SK-N-MC (cell line): ENCODE results near the gene FBXL4.

Experiments
- DNase-seq: peaks from one replicate; pipeline ENCODE4 v3.0.0-alpha.2; 2011; ENCODE audit warnings: low read depth, low spot score
- H3K27ac ChIP-seq: fragments of 200-600 bp; sonication (generic); 2 replicates; pipeline ENCODE4 v1.5.1; 2016; ENCODE audit warnings: mixed run types
- H3K36me3 ChIP-seq: fragments of 200-600 bp; sonication (generic); 2 replicates; pipeline ENCODE4 v1.6.1; 2017; ENCODE audit warnings: antibody characterized with exemption, low read length, mixed read lengths; ENCODE audit not compliant: insufficient read depth
- H3K4me3 ChIP-seq: fragments of 200-600 bp; sonication (generic); 2 replicates; pipeline ENCODE4 v1.5.1; 2016
- H3K9ac ChIP-seq: fragments of 200-600 bp; sonication (generic); 2 replicates; pipeline ENCODE4 v1.8.0; 2017; ENCODE audit warnings: mixed run types, mixed read lengths; ENCODE audit not compliant: insufficient read length
- H3K9me3 ChIP-seq: fragments of 200-600 bp; sonication (generic); 2 replicates; pipeline ENCODE4 v1.6.1; 2017; ENCODE audit warnings: low read depth, mild to moderate bottlenecking, antibody characterized with exemption, low read length, moderate library complexity, mixed read lengths
- EZH2 ChIP-seq: fragments of 200-600 bp; sonication (generic); IDR thresholded peaks from one replicate; pipeline ENCODE4 v1.6.1; 2017; ENCODE audit warnings: antibody characterized with exemption
- FOXP2 ChIP-seq: optimal IDR thresholded peaks from 2 replicates; pipeline ENCODE3; 2011; ENCODE audit warnings: mild to moderate bottlenecking, moderate library complexity; ENCODE audit not compliant: insufficient read depth; ENCODE audit errors: extremely low read length, control extremely low read depth
- POLR2AphosphoS5 ChIP-seq: IDR thresholded peaks from 2 replicates; pipeline ENCODE4 v1.6.1; 2012; ENCODE audit warnings: mild to moderate bottlenecking, low read depth, low read length, borderline replicate concordance

FBXL4 gene

GRCh38 chr6:98887650-98888049 is 60.1 kb downstream of the FBXL4 start:
- no peak overlapping the region for H3K4me3 ChIP-seq
- no peak overlapping the region for H3K27ac ChIP-seq
- H3K36me3 ChIP-seq = peaks cover 24% of the 10 kb centered on the region
- TF ChIP-seq POLR2AphosphoS5 (no peak), EZH2 (no peak), FOXP2 (no peak)
- no peaks in the 10 kb centered on the region for H3K9me3 ChIP-seq
- no peak for DNase-seq
- H3K9ac ChIP-seq = no peak overlapping the region

DNA sequence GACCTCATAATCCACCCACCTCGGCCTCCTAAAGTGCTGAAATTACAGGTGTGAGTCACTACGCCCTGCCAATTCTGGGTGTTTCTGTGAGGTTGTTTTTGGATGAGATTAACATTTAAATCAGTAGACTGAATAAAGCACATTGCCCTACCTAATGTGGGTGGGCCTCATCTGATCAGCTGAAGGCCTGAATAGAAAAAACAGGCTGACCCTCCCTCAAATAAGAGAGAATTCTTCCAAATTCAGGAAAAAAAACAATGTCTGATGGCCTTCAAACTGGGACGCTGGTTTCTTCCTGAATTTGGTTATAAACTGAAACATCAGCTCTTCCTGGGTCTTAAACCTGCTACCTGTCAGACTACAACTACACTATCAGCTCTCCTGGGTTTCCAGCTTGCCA is 62.4 kb downstream of the FBXL4 start:
- no peak overlapping the region for H3K4me3 ChIP-seq
- TF ChIP-seq FOXP2 = no peak
- no peak for TF ChIP-seq POLR2AphosphoS5
- TF ChIP-seq EZH2 = no peak
- no peak overlapping the region for H3K9ac ChIP-seq
- no peak for DNase-seq
- peaks cover 22% of the 10 kb centered on the region for H3K36me3 ChIP-seq
- no peak overlapping the region for H3K27ac ChIP-seq
- H3K9me3 ChIP-seq = no peaks in the 10 kb centered on the region

DNA sequence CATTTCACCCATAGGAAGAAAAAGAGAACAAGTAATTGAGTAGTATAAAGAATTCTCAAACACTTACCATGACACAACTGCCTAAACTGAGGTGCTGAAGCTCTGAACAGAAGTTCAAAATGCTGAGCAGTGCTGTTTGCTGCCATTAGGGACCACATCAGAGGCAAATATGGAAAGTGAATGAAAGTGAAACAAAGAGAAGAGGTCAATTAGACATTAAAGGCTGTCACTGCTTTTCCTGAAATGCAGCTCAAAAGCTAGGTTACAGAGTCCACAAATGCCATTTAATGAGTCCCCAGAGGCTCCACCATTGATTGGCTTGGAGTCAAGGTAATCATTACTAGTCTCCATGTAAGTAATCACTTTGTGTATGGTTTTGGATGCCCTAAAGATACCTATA is 67.3 kb downstream of the FBXL4 start:
- TF ChIP-seq POLR2AphosphoS5 (no peak), EZH2 (no peak), FOXP2 (no peak)
- no peaks in the 10 kb centered on the region; the same call in none of the 2 replicates for H3K36me3 ChIP-seq

GRCh38 chr6:98877250-98877649 is 70.5 kb downstream of the FBXL4 start:
- no peak for TF ChIP-seq FOXP2
- TF ChIP-seq EZH2 = no peak
- no peak for TF ChIP-seq POLR2AphosphoS5
- H3K9me3 ChIP-seq = 0 out of 2 replicates have a peak, but pooled peaks cover 3% of the 10 kb centered on the region
- no peak overlapping the region for H3K9ac ChIP-seq

More for the DNA sequence above, 67.3 kb downstream of the FBXL4 start:
- no peak overlapping the region for H3K27ac ChIP-seq
- DNase-seq = no peak
- H3K4me3 ChIP-seq = no peak overlapping the region
- no peaks in the 10 kb centered on the region for H3K9me3 ChIP-seq
- H3K9ac ChIP-seq = no peak overlapping the region

DNA sequence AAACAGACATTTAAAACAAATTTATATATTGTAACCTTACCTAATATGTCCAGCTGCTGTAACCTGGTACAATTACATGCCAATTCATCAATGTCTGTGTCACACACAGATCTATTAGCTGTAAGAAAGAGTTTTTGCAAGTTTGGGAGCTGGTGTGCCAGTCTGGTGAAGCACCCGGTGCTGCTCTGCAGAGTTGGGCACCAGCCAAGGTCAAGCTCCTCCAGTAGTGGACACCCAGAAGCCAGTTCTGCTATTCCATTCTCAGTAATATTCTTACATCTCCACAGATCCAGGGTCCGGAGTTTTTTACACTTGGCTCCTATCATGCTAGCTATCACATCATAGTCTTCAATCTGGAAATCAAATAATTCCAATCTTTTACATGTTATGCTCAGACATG is 72.4 kb downstream of the FBXL4 start:
- Histone ChIP-seq H3K9me3 (0 out of 2 replicates have a peak, but pooled peaks cover 3% of the 10 kb centered on the region), H3K4me3 (no peak overlapping the region), H3K36me3 (peaks cover 19% of the 10 kb centered on the region), H3K9ac (no peak overlapping the region), H3K27ac (no peak overlapping the region)
- TF ChIP-seq EZH2 = no peak
- TF ChIP-seq FOXP2 = no peak
- TF ChIP-seq POLR2AphosphoS5 = no peak
- no peak for DNase-seq

More at GRCh38 chr6:98877250-98877649, 70.5 kb downstream of the FBXL4 start:
- H3K36me3 ChIP-seq = peaks cover 5% of the 10 kb centered on the region
- no peak for DNase-seq
- H3K4me3 ChIP-seq = no peak overlapping the region
- H3K27ac ChIP-seq = no peak overlapping the region

DNA sequence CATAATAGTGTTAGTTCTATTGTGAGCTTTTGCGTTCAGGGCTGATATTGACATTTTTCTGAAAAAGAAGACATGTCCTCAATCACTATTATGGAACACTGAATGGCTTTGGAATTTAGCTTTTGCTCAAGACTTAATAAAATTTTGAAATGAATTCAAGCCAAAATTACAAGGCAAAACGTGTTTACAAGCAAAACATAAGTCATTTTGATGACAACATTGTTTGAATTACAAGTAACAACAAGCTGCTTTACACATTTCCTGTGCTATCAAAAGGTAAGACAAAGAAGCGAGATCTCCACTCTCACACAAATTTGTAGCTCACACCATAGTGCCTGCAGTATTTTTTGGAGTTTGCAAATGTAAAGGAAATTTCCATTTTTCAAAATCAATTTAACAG is 75.9 kb downstream of the FBXL4 start:
- TF ChIP-seq FOXP2 (no peak), POLR2AphosphoS5 (no peak), EZH2 (no peak)
- no peak for DNase-seq
- H3K36me3 ChIP-seq = peaks cover 19% of the 10 kb centered on the region

GRCh38 chr6:98871057-98871456 is 76.7 kb downstream of the FBXL4 start:
- no peak for DNase-seq
- Histone ChIP-seq H3K4me3 (no peak overlapping the region), H3K9ac (no peak overlapping the region), H3K27ac (no peak overlapping the region), H3K36me3 (peaks cover 23% of the 10 kb centered on the region), H3K9me3 (0 out of 2 replicates have a peak, but pooled peaks cover 3% of the 10 kb centered on the region)
- TF ChIP-seq EZH2 (no peak), POLR2AphosphoS5 (no peak), FOXP2 (no peak)

More for the DNA sequence above, 75.9 kb downstream of the FBXL4 start:
- Histone ChIP-seq H3K9me3 (0 out of 2 replicates have a peak, but pooled peaks cover 3% of the 10 kb centered on the region), H3K27ac (no peak overlapping the region), H3K9ac (no peak overlapping the region), H3K4me3 (no peak overlapping the region)

GRCh38 chr6:98864497-98864896 is 83.2 kb downstream of the FBXL4 start:
- Histone ChIP-seq H3K36me3 (peaks cover 12% of the 10 kb centered on the region; the same call in 1 of the 2 replicates), H3K27ac (no peak overlapping the region), H3K9me3 (no peaks in the 10 kb centered on the region), H3K9ac (no peak overlapping the region), H3K4me3 (no peak overlapping the region)
- DNase-seq = no peak
- TF ChIP-seq EZH2 = no peak
- TF ChIP-seq POLR2AphosphoS5 = no peak
- no peak for TF ChIP-seq FOXP2
